Gastrocnemius medialis (tissue), 4 donors: ENCODE results near the gene RASSF4.

ENCODE experiments used
- CTCF ChIP-seq, 5 experiments: fragments of 450-650 bp in 3 of 5; fragments of 200-600 bp in 2 of 5; sonication (generic) in 2 of 5; IDR thresholded peaks in 4 of 5; conservative IDR thresholded peaks in 1 of 5; 1 replicate in 4 of 5; 2 replicates in 1 of 5; pipeline ENCODE4 v1.5.1; 2016 to 2019; ENCODE audit warnings: antibody characterized with exemption in 5 of 5, mild to moderate bottlenecking in 3 of 5, moderate library complexity in 3 of 5
- POLR2A ChIP-seq, 2 donors: fragments of 450-650 bp; IDR thresholded peaks; one replicate each; pipeline ENCODE4 v1.6.1; 2017; ENCODE audit warnings: antibody characterized with exemption in 2 of 2, mild to moderate bottlenecking in 2 of 2, moderate library complexity in 2 of 2

- TF ChIP-seq POLR2A (IDR thresholded peaks at IDR 0.05) (no peak), CTCF (IDR thresholded peaks at IDR 0.05 in 4 of 5, conservative IDR thresholded peaks at IDR 0.05 in 1 of 5) (no peak)
Measured at GRCh38 chr10:44974082-44974627, 14.6 kb downstream of the RASSF4 start.
